T-helper 17 cell (primary cell): ENCODE results near the gene ACSL5. TPM values are rescaled to one million over a fixed set of nuclear protein-coding genes. Genes with fewer than 3 reads are reported as not detected.
A peak's percentile ranks its signal among the peaks of the same experiment; 100 is the strongest.

Experiments
- ATAC-seq: fragments of 150-1000 bp; cut with Tn5 transposase; 2 replicates; pipeline ENCODE4 v1.10.0; 2021; ENCODE audit warnings: mild to moderate bottlenecking, moderate library complexity
- DNase-seq, 3 donors: peaks; one replicate each; pipeline versions ENCODE4 v3.0.0 to v3.0.0-alpha.2; 2020 to 2021
- H3K9me3 ChIP-seq: one replicate; pipeline ENCODE4 v1.7.0; 2013; ENCODE audit warnings: low read length, mild to moderate bottlenecking; ENCODE audit not compliant: control insufficient read depth, poor library complexity, severe bottlenecking
- H3K27ac Mint-ChIP-seq: one replicate; pipeline ENCODE4 v1.8.0; 2022; ENCODE audit warnings: mild to moderate bottlenecking, moderate library complexity, mixed read lengths
- H3K27me3 Mint-ChIP-seq: one replicate; pipeline ENCODE4 v1.8.0; 2022; ENCODE audit warnings: mixed read lengths
- H3K36me3 Mint-ChIP-seq: one replicate; pipeline ENCODE4 v1.8.0; 2022; ENCODE audit warnings: low read depth, mixed read lengths
- H3K4me1 Mint-ChIP-seq: one replicate; pipeline ENCODE4 v1.8.0; 2022; ENCODE audit warnings: mild to moderate bottlenecking, mixed read lengths
- H3K4me3 Mint-ChIP-seq: one replicate; pipeline ENCODE4 v1.8.0; 2022; ENCODE audit warnings: mild to moderate bottlenecking, moderate library complexity, mixed read lengths
- total RNA-seq, 4 donors: library from RNA in 2 of 4; stranded (reverse) in 2 of 4; gene quantifications; one replicate each; pipeline ENCODE4 v1.2.3 and lab custom pipeline; 2022 to 2026

ACSL5 gene
- total RNA-seq, 2 donors from 2014 or later, result 35.4 to 44.2 TPM

- Mint-ChIP-seq H3K4me1 (peaks cover 3% of the 10 kb centered on the region), H3K4me3 (no peak overlapping the region), H3K36me3 (no peaks in the 10 kb centered on the region), H3K27ac (no peak overlapping the region), H3K27me3 (peaks cover 7% of the 10 kb centered on the region)
- DNase-seq (no peak), ATAC-seq (no peak)
- H3K9me3 ChIP-seq, result no peaks in the 10 kb centered on the region
Observed at GRCh38 chr10:112343056-112343806, 30.7 kb upstream of the ACSL5 start.

DNA sequence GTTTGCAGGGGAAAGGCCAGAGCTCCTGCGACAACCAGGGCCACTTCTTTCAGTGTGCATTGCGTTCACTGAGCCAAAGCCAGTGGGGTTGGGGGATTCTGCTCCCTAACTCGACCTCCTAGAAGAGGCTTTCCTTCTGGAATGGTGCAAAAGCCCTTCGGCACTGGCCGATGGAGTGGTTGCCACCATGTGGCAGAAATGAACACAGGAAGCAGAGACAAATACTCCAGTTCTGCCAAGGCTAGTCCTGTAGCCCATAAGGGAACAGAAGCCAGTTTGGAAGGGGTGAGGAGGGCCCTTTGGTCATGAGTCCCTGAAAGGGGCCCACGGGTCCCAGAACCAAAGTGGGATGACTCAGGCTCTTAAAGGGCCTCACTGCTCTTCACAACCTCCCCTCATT lies 29.7 kb upstream of the ACSL5 start:
- Mint-ChIP-seq H3K27me3 (peaks cover 7% of the 10 kb centered on the region), H3K4me3 (no peak overlapping the region), H3K36me3 (no peaks in the 10 kb centered on the region), H3K27ac (no peak overlapping the region), H3K4me1 (peaks cover 3% of the 10 kb centered on the region)
- no peak for DNase-seq
- no peaks in the 10 kb centered on the region for H3K9me3 ChIP-seq
- no peak for ATAC-seq

DNA sequence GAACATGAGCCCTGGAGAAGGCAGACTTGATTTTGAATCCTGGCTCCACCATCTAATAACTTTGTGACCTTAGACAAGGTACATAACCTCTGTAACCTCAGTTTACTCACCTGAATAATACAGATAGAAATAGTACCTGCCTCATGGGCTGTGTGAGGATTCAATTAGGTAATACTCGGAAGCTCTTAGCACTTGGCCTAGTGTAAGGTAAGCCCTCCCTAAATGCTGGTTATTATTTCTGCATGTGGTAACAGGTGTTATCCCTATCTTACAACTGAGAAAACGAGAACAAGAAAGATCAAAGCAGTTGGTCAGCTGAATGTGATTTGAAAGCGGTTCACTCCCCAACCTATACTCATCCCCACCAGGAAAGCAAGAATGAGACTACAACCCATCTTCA lies 28.7 kb upstream of the ACSL5 start:
- peaks cover 7% of the 10 kb centered on the region for H3K27me3 Mint-ChIP-seq
- no peak overlapping the region for H3K27ac Mint-ChIP-seq
- H3K36me3 Mint-ChIP-seq, result no peaks in the 10 kb centered on the region
- no peak for ATAC-seq
- H3K4me1 Mint-ChIP-seq, result peaks cover 3% of the 10 kb centered on the region
- DNase-seq, result no peak
- no peaks in the 10 kb centered on the region for H3K9me3 ChIP-seq
- H3K4me3 Mint-ChIP-seq, result no peak overlapping the region

DNA sequence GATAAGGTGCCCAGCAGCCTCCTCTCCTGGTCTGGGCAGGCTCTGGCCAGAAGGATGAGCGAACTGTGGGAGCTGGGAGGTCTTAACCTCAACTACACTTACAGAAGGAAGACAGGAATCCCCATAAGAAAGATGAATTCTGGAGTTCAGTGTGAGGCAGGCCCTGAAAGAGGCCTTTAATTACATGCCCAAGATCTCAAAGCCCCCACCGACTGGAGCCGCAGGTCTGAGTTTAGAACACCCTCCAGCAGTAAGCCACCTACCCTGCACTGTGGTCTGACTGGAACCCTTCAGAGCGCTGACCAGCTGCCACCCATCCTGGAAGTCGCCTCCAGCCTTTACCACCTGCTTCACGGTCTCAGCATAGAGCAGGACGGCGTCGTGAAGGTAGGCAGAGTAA lies 28.2 kb upstream of the ACSL5 start:
- H3K27me3 Mint-ChIP-seq, result peaks cover 7% of the 10 kb centered on the region
- ATAC-seq (no peak), DNase-seq (no peak)
- H3K27ac Mint-ChIP-seq, result no peak overlapping the region
- H3K36me3 Mint-ChIP-seq, result no peaks in the 10 kb centered on the region
- H3K4me3 Mint-ChIP-seq, result no peak overlapping the region
- peaks cover 3% of the 10 kb centered on the region for H3K4me1 Mint-ChIP-seq
- no peaks in the 10 kb centered on the region for H3K9me3 ChIP-seq

GRCh38 chr10:112346774-112347173 lies 27.1 kb upstream of the ACSL5 start:
- no peak for DNase-seq
- Mint-ChIP-seq H3K27me3 (peaks cover 7% of the 10 kb centered on the region), H3K4me1 (peaks cover 3% of the 10 kb centered on the region), H3K4me3 (no peak overlapping the region), H3K36me3 (no peaks in the 10 kb centered on the region), H3K27ac (peak overlapping the region; percentile 14)
- H3K9me3 ChIP-seq, result no peaks in the 10 kb centered on the region
- no peak for ATAC-seq

DNA sequence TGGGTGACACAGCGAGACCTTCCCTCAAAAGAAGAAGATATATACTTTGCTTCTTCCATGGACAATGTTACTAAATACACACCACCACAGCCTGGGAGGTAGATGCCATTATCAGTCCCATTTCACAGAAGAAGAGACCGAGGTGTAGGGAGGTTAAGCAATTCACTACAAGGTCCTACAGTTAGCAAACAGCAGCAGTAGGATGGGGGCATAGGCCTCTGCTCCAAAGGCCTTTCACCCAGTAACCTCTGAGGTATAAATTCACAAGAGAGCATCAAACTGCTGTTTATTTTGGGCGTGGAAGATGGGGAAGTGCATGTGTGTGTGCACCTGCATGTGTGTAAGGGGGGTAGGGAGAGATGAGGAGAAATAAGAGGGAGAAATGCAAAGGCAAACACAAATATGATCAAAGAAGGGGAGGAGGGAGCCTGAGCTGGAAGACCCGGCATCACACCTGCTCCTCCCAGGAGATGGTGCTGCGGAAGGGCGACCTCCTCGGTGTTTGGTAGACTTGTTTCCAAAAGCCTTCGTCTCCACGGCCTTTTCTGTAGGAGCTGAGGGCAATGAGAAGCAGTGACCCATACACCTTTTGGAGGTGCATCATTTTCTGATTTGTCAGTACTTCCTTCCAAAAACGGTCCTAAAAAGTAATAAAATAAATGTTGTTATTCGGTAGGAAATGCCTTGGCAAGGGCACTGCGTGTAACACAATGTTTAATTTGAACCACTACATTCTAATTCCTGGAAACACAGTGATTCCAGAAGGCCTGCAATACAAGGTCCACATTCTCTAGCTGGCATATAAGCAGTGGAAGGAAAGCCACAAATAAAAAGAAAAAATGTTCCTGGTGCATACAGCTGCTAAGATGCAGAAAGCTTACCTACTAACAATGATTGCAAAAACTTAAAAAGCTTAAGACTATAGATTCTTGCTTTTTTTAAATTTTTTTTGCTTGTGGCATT lies 25.9 kb upstream of the ACSL5 start:
- Mint-ChIP-seq H3K27me3 (peaks cover 7% of the 10 kb centered on the region), H3K4me3 (no peak overlapping the region), H3K36me3 (no peaks in the 10 kb centered on the region), H3K4me1 (peaks cover 3% of the 10 kb centered on the region), H3K27ac (no peak overlapping the region)
- no peaks in the 10 kb centered on the region for H3K9me3 ChIP-seq
- ATAC-seq, result no peak
- DNase-seq, result no peak

GRCh38 chr10:112348759-112349158 lies 25.2 kb upstream of the ACSL5 start:
- no peaks in the 10 kb centered on the region for H3K9me3 ChIP-seq
- DNase-seq, result no peak
- no peak for ATAC-seq
- Mint-ChIP-seq H3K36me3 (no peaks in the 10 kb centered on the region), H3K27ac (no peak overlapping the region), H3K27me3 (peaks cover 7% of the 10 kb centered on the region), H3K4me3 (no peak overlapping the region), H3K4me1 (peaks cover 3% of the 10 kb centered on the region)

DNA sequence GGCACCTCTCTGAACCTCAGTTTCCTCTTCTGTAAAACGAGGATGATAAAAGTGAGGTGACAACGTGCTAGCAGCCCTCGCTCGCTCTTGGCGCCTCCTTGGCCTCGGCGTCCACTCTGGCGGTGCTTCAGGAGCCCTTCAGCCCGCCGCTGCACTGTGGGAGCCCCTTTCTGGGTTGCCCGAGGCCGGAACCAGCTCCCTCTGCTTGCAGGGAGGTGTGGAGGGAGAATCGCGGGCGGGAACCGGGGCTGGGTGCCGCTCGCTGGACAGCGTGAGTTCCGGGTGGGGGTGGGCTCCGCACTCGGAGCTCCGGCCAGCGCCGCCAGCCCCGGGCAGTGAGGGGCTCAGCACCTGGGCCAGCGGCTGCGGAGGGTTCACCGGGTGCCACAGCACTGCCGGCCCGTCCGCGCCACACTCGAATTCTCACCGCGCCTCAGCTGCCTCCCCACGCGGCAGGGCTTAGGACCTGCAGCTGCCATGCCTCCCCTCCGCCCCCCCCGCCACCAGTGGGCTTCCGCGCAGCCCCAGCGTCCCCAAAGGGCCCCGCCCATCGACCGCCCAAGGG lies 24.3 kb upstream of the ACSL5 start:
- Mint-ChIP-seq H3K36me3 (no peaks in the 10 kb centered on the region), H3K4me1 (peaks cover 3% of the 10 kb centered on the region), H3K4me3 (no peak overlapping the region), H3K27ac (no peak overlapping the region), H3K27me3 (peaks cover 7% of the 10 kb centered on the region)
- no peaks in the 10 kb centered on the region for H3K9me3 ChIP-seq
- DNase-seq (no peak), ATAC-seq (no peak)

GRCh38 chr10:112351146-112351545 lies 22.8 kb upstream of the ACSL5 start:
- H3K9me3 ChIP-seq, result no peaks in the 10 kb centered on the region
- no peaks in the 10 kb centered on the region for H3K4me1 Mint-ChIP-seq

GRCh38 chr10:112352044-112352443 lies 21.9 kb upstream of the ACSL5 start:
- H3K36me3 Mint-ChIP-seq, result no peaks in the 10 kb centered on the region
- H3K4me1 Mint-ChIP-seq, result no peaks in the 10 kb centered on the region
- DNase-seq, result no peak
- H3K27ac Mint-ChIP-seq, result no peak overlapping the region
- no peaks in the 10 kb centered on the region for H3K9me3 ChIP-seq
- no peaks in the 10 kb centered on the region for H3K27me3 Mint-ChIP-seq
- H3K4me3 Mint-ChIP-seq, result no peak overlapping the region
- no peak for ATAC-seq

More at GRCh38 chr10:112351146-112351545, 22.8 kb upstream of the ACSL5 start:
- Mint-ChIP-seq H3K27me3 (no peaks in the 10 kb centered on the region), H3K27ac (no peak overlapping the region), H3K36me3 (no peaks in the 10 kb centered on the region), H3K4me3 (no peak overlapping the region)
- DNase-seq (no peak), ATAC-seq (no peak)

DNA sequence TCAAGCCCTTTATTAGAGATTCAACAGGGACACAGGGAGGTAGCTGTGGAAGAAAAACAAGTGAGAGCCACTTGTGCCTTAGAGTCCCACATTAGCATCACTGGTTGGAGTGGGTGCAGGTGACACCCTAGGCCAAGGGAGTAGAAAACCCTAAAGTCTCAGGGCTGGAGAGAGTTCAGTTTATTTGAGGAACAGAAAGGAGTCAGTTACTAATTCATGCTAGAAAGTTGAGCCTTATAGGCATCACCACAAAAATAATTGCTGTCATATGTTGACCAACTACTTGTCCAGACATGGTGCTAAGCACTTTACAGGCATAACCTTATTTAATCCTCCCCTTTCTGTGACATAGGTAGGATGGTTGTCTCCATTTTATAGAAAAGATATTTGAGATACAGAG lies 20.9 kb upstream of the ACSL5 start:
- Mint-ChIP-seq H3K36me3 (no peaks in the 10 kb centered on the region), H3K27ac (no peak overlapping the region), H3K27me3 (no peaks in the 10 kb centered on the region), H3K4me1 (no peaks in the 10 kb centered on the region), H3K4me3 (no peak overlapping the region)
- no peaks in the 10 kb centered on the region for H3K9me3 ChIP-seq
- no peak for ATAC-seq
- no peak for DNase-seq

DNA sequence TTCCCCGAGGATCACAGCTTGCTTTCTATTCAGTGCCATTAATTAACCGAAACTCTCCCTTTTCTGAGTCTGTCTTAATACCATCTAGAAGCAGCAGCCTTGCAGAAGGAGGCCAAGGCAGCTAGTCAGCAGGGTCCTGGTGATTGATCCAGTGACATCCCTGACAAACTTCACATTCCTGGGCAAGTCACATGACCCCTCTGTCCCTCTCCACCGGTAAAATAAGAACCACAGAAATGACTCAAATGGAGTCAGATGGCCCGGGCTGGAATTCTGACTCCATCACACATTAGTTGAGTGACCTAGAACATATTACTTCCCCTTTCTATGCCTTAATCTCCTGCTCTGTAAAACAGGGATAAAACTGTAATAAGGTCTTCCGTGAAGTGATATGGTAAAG lies 17.2 kb upstream of the ACSL5 start:
- no peaks in the 10 kb centered on the region for H3K4me1 Mint-ChIP-seq
- no peak overlapping the region for H3K27ac Mint-ChIP-seq
- no peaks in the 10 kb centered on the region for H3K9me3 ChIP-seq
- H3K4me3 Mint-ChIP-seq, result no peak overlapping the region
- ATAC-seq, result no peak
- no peaks in the 10 kb centered on the region for H3K27me3 Mint-ChIP-seq
- no peaks in the 10 kb centered on the region for H3K36me3 Mint-ChIP-seq
- DNase-seq, result no peak

GRCh38 chr10:112359606-112360307 lies 14.2 kb upstream of the ACSL5 start:
- H3K27me3 Mint-ChIP-seq, result peaks cover 5% of the 10 kb centered on the region
- no peak for DNase-seq
- no peak overlapping the region for H3K4me3 Mint-ChIP-seq
- no peaks in the 10 kb centered on the region for H3K4me1 Mint-ChIP-seq
- no peak overlapping the region for H3K27ac Mint-ChIP-seq
- ATAC-seq, result no peak
- H3K36me3 Mint-ChIP-seq, result no peaks in the 10 kb centered on the region
- H3K9me3 ChIP-seq, result no peaks in the 10 kb centered on the region
